GM21390 (cell line): ENCODE measurements around the gene P2RY12.

Experiments used
- ATAC-seq: cut with Tn5 transposase; IDR thresholded peaks from one replicate; pipeline ENCODE4 v1.9.1; 2021; ENCODE audit not compliant: unreplicated experiment

The P2RY12 gene

DNA sequence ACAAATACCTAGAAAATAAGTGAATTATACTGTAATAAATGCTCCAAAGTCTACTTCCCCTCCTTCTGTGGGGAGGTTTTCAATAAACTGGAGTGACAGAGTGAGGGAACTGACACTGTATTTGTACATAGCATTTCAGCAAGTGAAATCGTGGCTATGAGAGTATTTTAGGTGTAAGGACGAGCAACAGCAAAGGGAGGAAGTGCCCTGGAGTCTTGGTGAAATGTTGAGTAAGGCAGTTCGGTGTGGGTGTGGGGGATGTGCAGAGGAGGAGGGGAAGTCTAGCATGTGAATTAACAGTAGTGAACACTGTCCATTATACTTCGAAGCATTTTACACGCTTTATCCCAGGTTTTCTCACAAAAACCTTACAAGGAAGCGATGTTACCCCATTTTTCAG is 37.1 kb downstream of the P2RY12 start:
- ATAC-seq, result no peak

- no peak for ATAC-seq
These were observed 38.3 kb downstream of the P2RY12 start for GRCh38 chr3:151346292-151346691.

DNA sequence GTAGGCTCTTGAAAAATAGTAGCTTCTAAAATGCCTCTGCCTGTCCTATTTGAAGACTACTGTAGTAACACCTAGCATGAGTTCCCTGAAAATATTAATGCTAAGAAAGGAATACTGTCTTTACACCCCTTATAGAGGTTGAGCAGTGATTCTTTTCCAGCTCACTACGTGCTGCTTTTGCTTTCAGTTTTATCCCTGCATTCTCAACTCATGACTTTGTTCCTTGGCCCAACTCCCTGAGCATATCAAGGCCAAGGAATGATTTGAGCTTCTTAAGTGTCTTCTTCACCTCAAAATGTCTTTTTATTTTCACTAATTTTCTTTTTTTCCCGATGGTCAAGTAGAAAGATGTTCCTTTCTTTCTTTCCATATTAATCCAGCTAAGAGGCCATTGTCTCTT is 38.7 kb downstream of the P2RY12 start:
- ATAC-seq, result no peak

- no peak for ATAC-seq
These were observed 52.9 kb downstream of the P2RY12 start for GRCh38 chr3:151331696-151332095.

- ATAC-seq, result no peak
These were observed 53.7 kb downstream of the P2RY12 start for GRCh38 chr3:151330899-151331298.

- ATAC-seq, result no peak
These were observed 54.2 kb downstream of the P2RY12 start for GRCh38 chr3:151330379-151330778.

- no peak for ATAC-seq
These were observed 55.2 kb downstream of the P2RY12 start, which contains the start of gene P2RY13 for GRCh38 chr3:151329363-151329762. Gene P2RY13, minus strand, starts transcription at chr3:151329549. Its CDS starts 21 bp downstream, at chr3:151329528.

DNA sequence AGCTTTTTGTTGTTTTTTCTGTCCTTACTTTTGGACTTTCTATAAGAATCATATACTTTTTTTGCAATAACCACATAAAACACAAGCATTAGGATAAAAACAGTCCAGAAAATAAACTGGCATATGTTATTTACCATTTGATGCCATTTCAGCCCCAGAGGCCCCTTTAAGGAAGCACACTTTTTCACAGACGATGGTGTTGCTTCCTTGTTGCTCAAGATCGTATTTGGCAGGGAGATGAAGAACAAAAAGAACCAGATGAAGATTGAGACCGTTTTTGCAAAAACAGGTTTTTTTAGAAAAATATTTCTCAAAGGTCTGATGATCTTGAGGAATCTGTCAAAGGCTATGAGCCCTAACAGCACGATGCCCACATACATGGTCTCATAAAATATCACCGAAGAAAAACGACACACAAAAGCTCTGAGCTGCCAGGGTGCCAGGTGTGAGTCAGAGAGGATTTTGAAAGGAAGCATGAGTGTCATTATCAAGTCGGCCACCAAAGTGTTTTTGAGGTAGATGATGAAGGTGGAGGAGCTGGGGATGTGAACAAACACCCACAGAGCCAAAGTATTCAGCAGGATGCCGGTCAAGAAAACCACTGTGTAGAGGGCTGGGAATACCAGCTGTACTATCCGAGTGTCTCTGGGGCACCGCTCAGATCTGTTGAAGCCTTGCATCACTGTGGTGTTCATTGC is 56.1 kb downstream of the P2RY12 start:
- ATAC-seq, result no peak

GRCh38 chr3:151327571-151328198 is 56.9 kb downstream of the P2RY12 start:
- no peak for ATAC-seq

GRCh38 chr3:151322511-151322910 is 62.0 kb downstream of the P2RY12 start:
- no peak for ATAC-seq

DNA sequence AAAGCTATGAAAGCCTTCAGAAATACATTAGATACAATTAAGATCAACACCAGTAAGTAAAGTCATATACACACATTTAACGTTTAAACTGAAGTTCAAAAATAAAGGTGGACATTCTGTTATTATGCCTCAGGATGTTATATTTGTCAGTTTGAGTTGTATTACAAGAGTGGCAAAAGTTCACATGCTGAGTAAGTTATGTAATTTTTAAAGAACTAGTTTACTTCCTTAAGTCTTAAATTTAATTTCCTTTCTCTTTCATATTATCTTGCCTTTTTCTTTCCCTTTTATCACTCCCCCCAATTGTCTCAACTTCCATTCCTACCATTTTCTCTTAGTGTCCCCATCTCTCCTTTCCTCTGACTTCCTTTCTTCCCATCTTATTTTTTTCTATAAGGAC is 63.0 kb downstream of the P2RY12 start:
- ATAC-seq, result no peak

DNA sequence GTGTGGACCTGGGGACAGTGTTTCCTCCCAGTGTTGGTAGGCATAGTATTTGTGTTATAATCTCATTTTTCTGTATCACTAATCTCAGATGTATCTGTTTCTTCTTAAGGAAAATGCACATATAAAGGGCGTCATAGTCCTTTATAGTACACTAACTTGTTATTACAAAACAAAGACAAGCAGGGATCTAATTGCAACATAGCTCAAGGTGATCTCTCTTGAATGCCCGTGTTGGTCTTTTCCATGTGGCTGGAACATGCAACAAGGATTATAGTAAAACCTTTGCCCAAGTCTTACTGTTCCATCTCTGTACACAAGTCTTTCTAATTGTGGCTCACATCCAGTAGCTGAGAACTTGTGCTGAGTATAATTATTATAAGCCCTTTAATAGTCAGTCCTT is 64.4 kb downstream of the P2RY12 start:
- ATAC-seq, result no peak

- no peak for ATAC-seq
These were observed 64.9 kb downstream of the P2RY12 start for GRCh38 chr3:151319628-151320027.

DNA sequence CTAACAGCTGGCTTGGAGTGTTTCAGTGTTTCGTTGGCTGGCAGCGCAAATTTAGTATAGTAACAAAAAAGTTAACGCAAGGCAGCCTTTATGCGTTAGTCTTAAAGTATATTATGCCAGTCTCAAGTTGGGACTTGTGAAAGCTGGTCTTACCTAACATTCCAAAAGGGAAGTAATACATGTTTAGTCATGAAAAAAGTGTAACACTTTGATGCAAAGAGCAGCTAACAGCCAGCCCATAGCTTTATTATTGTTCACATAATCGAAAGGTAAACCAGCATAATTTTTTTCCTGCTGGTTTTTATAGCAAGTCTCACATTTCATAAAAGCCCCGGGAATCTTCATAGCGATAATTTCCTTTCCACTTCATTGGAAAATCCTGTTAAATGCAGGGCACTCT is 65.6 kb downstream of the P2RY12 start:
- no peak for ATAC-seq

- no peak for ATAC-seq
These were observed 66.2 kb downstream of the P2RY12 start for GRCh38 chr3:151318313-151318712.

- ATAC-seq, result peak; percentile 50
These were observed 68.1 kb downstream of the P2RY12 start, which contains the start of gene GPR87 for GRCh38 chr3:151316267-151316991. Gene GPR87, minus strand, starts transcription at chr3:151316820. Its CDS starts 16,720 bp downstream, at chr3:151300100.

GRCh38 chr3:151315846-151316245 is 68.7 kb downstream of the P2RY12 start:
- no peak for ATAC-seq

DNA sequence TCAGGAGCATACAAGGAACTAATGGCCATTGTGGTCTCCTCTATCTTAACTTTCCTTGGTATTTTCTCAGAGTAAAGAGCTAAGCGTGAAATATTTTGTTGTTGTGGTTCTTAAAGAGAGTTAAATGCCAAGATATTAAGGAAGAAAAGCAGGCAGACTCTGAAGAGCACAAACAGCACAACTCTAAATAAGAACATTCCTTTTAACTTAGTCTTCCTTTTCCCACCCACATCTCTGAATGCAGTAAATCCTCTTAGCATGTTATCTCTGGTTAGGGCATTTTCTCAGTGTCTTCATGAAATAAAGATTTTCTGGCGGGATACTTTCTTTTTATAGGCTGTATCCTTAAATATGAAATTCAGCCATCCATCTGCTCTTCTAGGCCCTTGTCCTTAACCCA is 69.4 kb downstream of the P2RY12 start:
- ATAC-seq, result no peak

- ATAC-seq, result no peak
These were observed 70.0 kb downstream of the P2RY12 start for GRCh38 chr3:151314593-151314992.

DNA sequence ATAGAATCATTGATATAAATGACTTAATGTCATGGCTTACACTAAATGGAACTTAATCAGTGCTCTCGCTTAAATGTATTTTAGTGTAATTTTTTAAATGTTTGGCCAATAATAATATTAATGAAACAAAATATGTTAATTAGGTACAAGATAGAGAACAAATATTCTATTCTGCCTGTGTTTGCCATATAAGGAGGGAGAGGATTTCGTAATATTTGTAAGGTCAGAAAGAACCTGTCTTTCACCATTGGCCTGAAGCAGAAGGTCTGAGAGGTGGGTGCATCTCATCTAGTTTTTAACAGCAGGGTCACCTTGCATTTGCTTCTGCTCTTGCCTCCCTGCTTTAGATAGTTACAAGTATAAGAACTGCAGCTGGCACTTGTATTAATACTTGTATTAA is 70.4 kb downstream of the P2RY12 start:
- no peak for ATAC-seq

DNA sequence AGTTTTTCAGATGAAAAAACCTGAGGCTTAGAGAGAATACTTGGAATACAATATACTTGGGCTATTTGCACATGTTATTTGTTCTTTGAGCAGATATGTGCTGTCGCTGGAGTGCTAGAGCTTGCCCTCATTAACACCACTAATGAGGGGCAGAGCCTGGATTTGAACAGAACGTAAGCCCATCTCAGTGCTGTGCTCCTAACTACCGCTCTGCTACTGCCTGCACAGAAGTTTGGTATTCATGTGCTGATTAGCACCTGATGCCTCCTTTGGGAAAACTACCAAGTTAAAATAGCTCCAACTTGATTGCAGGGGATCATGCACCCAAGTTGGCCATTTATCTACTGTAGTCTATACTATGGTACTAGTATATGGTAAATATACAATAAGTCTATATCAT is 71.6 kb downstream of the P2RY12 start:
- ATAC-seq, result no peak

DNA sequence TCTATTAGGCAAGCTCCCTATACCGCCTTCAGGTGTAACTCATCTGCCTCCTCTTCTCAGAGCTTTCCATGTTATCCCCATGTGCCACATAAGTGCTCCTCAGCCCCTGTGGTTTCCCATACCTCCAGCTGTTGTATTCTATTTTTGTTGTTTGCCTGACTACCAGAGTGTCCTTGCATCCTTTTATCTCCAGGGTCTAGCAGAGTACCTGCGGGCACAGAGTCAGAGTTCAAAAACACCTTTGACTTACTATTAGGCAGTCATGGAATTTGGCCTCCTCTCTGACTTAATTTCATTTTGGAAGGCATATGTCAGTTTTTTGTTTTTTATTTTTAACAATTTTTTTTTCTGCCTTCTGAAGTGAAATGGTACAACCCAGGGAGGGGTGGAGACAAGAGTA is 75.0 kb downstream of the P2RY12 start:
- no peak for ATAC-seq
